Stimulated activated naive B cell treated with anti-CD40 and anti-IgM and Interleukin-4, amounts not matched to agents 10 μg/mL and 1 μg/mL and 100 μg/mL, for 72 hours (primary cell): ENCODE data around the gene LPXN.

Experiments used
- ATAC-seq, 2 donors: fragments of 150-1000 bp; cut with Tn5 transposase; replicated peaks; 2 replicates each; pipeline ENCODE4 v1.10.0; 2021; ENCODE audit warnings: moderate library complexity in 1 of 2
- DNase-seq: peaks from one replicate; pipeline ENCODE4 v3.0.0; 2021
- H3K27ac Mint-ChIP-seq: one replicate; pipeline ENCODE4 v1.8.0; 2022; ENCODE audit warnings: mild to moderate bottlenecking, mixed read lengths
- H3K27me3 Mint-ChIP-seq, 2 donors: one replicate each; pipeline ENCODE4 v1.8.0; 2022; ENCODE audit warnings: mixed read lengths in 2 of 2
- H3K36me3 Mint-ChIP-seq, 2 donors: one replicate each; pipeline ENCODE4 v1.8.0; 2022; ENCODE audit warnings: mixed read lengths in 2 of 2, mild to moderate bottlenecking in 1 of 2
- H3K4me1 Mint-ChIP-seq, 2 donors: one replicate each; pipeline ENCODE4 v1.8.0; 2022; ENCODE audit warnings: mixed read lengths in 2 of 2, mild to moderate bottlenecking in 1 of 2
- H3K4me3 Mint-ChIP-seq, 2 donors: one replicate each; pipeline ENCODE4 v1.8.0; 2022; ENCODE audit warnings: mild to moderate bottlenecking in 2 of 2, mixed read lengths in 2 of 2, moderate library complexity in 1 of 2
- H3K9me3 Mint-ChIP-seq, 2 donors: one replicate each; pipeline ENCODE4 v1.8.0; 2022; ENCODE audit warnings: mixed read lengths in 2 of 2, mild to moderate bottlenecking in 1 of 2

The LPXN gene

DNA sequence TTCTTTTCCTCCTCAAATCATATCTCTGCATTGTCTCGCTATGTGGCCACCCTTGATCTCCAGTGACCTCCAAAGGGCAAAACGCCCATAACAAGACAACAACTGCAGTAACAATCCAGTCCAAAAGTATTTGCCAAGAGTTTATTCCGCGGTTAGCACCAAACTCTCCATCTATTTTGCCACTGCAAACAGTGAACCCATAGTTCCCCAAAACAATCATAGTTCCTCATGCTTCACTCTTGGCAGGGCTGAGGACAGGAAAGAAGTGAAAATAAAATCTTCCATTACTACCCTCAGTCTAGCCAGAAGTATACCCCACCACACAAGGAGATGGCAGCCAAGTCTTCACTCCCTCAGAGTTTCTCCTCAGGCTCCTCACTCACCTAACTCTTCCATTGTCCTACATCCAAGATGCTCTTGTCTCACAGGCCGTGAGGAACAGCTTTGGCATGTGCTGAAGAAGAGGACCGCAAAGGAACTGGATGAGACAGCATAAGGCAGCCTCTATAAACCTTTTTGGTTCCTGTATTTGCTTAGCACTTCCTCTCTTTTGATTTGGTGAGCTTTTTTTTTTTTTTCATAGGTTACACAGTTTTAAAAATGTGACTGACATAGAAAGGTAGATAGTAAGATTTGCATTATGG is at the start of gene LPXN:
Gene LPXN (minus strand): TSS at position 480 of the 644 bp plus-strand sequence. CDS start 84 bp downstream, at position 396.
- DNase-seq: peak; percentile 75
- peak within 1 kb of the TSS; percentile 100 for H3K27ac Mint-ChIP-seq
- H3K27me3 Mint-ChIP-seq: no peaks in the 10 kb centered on the region
- peak; percentile 4 to 7 for ATAC-seq
- peak within 1 kb of the TSS; percentile 87 to 97 for H3K4me3 Mint-ChIP-seq
- peaks cover 44 to 51% of the 10 kb centered on the region in 2 donors for H3K36me3 Mint-ChIP-seq
- peaks cover 21 to 49% of the 10 kb centered on the region in 2 donors for H3K4me1 Mint-ChIP-seq
- no peaks in the 10 kb centered on the region for H3K9me3 Mint-ChIP-seq

DNA sequence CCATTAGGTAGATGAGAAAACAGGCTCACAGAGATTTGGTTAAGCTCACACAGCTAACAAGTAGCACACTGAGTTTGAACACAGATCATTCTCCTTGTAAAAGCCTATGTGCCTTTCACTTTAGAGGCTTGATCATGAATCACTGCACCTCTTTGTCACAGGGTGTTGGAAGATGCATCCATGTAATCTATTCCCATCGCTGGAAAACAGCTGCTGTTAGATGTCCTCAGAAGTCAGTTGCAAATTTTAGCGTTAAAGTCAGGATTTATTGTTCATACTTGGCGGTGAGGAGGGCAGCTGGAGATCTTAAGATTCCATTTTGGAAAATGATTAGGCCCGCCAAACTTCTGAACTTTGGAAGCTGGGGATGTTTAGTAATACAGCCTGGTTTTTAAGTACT is 49.4 kb upstream of the LPXN start:
- Mint-ChIP-seq H3K9me3 (no peaks in the 10 kb centered on the region), H3K27ac (no peak overlapping the region), H3K4me1 (peaks cover 25 to 40% of the 10 kb centered on the region in 2 donors), H3K36me3 (peaks cover 37 to 52% of the 10 kb centered on the region in 2 donors), H3K4me3 (no peak overlapping the region), H3K27me3 (no peaks in the 10 kb centered on the region)
- ATAC-seq (no peak), DNase-seq (no peak)

DNA sequence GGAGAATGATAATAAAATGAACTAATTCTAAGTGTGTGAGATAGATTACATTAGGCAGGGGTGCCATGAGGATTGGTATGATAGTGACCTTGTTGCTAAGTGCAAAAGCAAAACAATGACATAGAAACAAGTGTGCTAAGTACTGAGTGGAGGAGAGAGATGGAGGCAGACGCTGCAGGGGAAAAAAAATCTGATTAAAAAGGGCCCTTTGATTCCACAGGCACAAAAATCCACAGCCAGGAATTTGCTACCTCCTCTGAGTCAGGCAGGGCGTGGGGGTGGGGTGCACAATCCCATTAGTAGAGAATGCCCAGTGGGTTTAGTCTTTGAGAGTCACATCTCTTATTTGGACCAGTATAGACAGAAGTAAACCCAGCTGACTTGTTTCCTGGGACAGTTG is 46.7 kb upstream of the LPXN start, which contains the start of gene CNTF:
Gene CNTF (plus strand): TSS at position 322 of the 400 bp plus-strand sequence. CDS start 88 bp downstream, outside the sequence.
- peaks cover 55 to 73% of the 10 kb centered on the region in 2 donors for H3K36me3 Mint-ChIP-seq
- no peaks in the 10 kb centered on the region for H3K27me3 Mint-ChIP-seq
- no peaks in the 10 kb centered on the region for H3K9me3 Mint-ChIP-seq
- H3K4me1 Mint-ChIP-seq: peaks cover 19 to 44% of the 10 kb centered on the region in 2 donors
- no peak within 1 kb of the TSS for H3K4me3 Mint-ChIP-seq
- no peak for ATAC-seq
- peak within 1 kb of the TSS; percentile 26 for H3K27ac Mint-ChIP-seq
- no peak for DNase-seq

DNA sequence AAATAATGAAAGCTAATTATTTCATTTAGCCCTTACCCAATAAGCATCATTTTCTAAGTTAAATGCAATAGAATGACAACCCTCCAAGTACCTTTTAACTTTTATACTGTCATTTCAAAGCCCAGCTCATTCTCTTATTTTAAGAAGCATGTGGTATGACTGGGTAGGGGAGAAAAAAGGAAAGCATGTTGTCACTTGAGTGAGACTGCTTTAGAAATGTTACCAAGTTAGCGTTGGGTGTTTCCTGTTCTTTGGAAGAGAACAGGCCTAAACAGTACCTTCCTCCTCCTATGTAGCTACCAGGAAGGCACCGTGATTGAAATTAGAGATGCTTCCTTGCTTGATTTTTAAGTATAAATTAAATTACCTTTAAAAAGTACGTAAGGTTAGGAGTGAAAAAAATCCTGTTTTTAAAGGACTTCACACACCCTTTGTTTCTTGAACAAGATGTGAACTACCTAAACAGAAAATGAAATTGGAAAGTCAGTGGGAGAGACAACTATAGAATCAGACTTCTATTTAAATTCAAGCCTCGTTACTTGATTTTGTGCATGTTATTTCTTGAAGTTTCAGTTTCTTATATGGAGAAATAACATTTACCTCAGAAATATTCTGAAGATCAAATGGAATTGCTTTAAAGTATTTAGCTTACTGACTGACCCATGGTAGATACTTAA is 46.1 kb upstream of the LPXN start:
- ATAC-seq (no peak), DNase-seq (no peak)
- H3K9me3 Mint-ChIP-seq: no peaks in the 10 kb centered on the region
- H3K4me1 Mint-ChIP-seq: peaks cover 19 to 41% of the 10 kb centered on the region in 2 donors
- H3K27me3 Mint-ChIP-seq: no peaks in the 10 kb centered on the region
- H3K36me3 Mint-ChIP-seq: peaks cover 57 to 75% of the 10 kb centered on the region in 2 donors
- H3K27ac Mint-ChIP-seq: no peak overlapping the region
- no peak overlapping the region for H3K4me3 Mint-ChIP-seq

DNA sequence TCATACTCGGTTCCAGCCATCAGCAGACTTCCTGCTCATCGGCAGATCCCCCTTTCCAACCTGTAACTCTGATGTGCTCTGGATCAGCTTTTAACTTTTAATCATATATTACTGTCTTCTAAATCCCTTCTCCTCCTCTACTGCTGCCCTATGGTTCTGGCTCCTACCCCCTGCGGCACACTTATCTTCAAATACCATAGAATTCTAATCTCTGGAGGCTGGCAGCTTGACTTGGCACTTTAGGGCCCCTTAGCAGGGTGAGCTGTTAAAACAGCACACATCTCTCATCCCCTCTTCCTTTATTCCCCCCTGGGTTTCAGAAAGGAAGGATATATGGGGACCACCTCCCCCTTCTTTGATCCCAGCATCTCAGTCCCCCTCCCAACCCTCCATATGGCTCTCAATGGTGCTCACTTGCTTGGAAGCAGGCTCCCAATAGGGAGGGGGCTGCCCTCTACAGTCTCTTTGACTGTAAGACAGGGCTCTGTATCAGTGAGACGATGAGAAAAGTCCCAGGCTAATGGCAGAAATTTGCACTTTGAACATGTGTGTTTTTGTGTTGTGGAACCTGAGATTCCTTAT is 42.4 kb upstream of the LPXN start:
- H3K36me3 Mint-ChIP-seq: peaks cover 60 to 64% of the 10 kb centered on the region in 2 donors
- H3K4me3 Mint-ChIP-seq: peak overlapping the region in 1 of 2 donors; percentile 21
- peak overlapping the region; percentile 20 for H3K27ac Mint-ChIP-seq
- no peak for DNase-seq
- H3K27me3 Mint-ChIP-seq: no peaks in the 10 kb centered on the region
- peaks cover 11 to 35% of the 10 kb centered on the region in 2 donors for H3K4me1 Mint-ChIP-seq
- peak; percentile 68 to 77 for ATAC-seq
- H3K9me3 Mint-ChIP-seq: no peaks in the 10 kb centered on the region

DNA sequence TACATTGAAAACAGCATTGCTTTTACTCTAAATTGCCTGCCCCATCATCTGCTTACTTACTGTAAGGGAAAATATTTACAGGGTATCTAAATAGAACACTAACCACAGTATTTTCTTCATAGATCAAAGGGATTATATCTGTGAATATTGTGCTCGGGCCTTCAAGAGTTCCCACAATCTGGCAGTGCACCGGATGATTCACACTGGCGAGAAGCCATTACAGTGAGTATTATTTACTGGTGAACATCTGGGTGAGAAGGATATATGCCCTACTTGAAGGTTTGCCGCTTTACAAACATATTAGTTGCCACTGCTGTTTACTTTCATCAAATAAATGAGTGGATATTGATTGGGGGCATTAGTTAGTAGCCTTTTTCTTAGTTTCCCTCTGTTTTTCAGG is 40.9 kb upstream of the LPXN start:
- ATAC-seq (no peak), DNase-seq (no peak)
- Mint-ChIP-seq H3K36me3 (peaks cover 55 to 62% of the 10 kb centered on the region in 2 donors), H3K27ac (peak overlapping the region; percentile 57), H3K4me3 (no peak overlapping the region), H3K9me3 (no peaks in the 10 kb centered on the region), H3K4me1 (peaks cover 11 to 36% of the 10 kb centered on the region in 2 donors), H3K27me3 (no peaks in the 10 kb centered on the region)

DNA sequence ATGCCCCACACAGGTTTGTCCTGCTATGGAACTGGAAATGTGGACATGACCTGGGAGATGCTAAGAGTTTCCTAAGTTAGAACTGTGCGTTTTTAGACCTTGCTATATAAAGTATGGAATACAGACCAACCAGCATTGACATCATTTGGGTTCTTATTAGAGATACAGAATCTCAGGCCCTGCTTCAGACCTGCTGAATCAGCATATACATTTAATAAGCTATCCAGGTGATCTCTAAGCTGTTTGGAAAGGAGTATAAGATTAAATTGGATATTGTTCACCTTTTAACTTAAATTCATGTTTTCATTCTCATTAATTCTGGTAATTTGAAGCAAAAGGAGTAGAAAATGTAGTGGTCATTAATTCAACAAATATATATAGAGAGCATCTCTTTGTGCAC is 39.9 kb upstream of the LPXN start:
- Mint-ChIP-seq H3K9me3 (no peaks in the 10 kb centered on the region), H3K27me3 (no peaks in the 10 kb centered on the region), H3K27ac (peak overlapping the region; percentile 89), H3K36me3 (peaks cover 63 to 70% of the 10 kb centered on the region in 2 donors), H3K4me3 (no peak overlapping the region), H3K4me1 (peaks cover 14 to 45% of the 10 kb centered on the region in 2 donors)
- no peak for DNase-seq
- ATAC-seq: no peak

DNA sequence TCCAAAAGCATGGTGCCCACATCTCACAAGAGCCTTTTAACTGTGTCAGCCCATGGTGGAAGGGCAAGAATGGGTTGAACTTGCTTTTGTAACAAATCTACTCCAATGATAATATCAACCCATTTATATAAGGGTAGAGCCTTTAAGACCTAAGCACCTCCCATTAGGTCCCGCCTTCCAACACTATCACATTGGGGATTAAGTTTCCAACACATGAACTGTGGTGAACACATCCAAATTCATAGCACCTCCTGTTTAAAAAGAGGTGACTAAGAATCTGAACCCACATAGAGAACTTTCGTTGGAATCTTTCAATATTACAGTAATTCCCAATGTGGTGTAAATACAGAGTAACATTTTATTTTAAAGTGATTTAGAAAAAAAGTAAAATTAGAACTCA is 37.6 kb upstream of the LPXN start:
- DNase-seq: no peak
- Mint-ChIP-seq H3K4me3 (no peak overlapping the region), H3K36me3 (peaks cover 60 to 62% of the 10 kb centered on the region in 2 donors), H3K27ac (no peak overlapping the region), H3K4me1 (peaks cover 19 to 50% of the 10 kb centered on the region in 2 donors), H3K9me3 (no peaks in the 10 kb centered on the region), H3K27me3 (no peaks in the 10 kb centered on the region)
- no peak for ATAC-seq

DNA sequence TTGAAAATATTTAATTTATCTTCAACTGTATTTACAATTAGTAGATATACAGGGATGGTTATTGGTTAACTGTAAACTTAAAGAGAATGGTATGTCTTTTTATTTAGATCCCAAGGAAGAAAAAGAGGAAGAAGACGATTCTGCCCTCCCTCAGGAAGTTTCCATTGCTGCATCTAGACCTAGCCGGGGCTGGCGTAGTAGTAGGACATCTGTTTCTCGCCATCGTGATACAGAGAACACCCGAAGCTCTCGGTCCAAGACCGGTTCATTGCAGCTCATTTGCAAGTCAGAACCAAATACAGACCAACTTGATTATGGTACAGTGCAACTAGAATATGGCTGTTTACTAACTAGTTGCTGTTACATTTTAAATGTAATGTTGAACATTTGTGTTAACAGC is 34.1 kb upstream of the LPXN start:
- Mint-ChIP-seq H3K9me3 (peaks cover 0 to 5% of the 10 kb centered on the region in 2 donors), H3K27ac (peak overlapping the region; percentile 59), H3K27me3 (no peaks in the 10 kb centered on the region), H3K36me3 (peaks cover 61 to 63% of the 10 kb centered on the region in 2 donors), H3K4me3 (peak overlapping the region; percentile 44 to 59), H3K4me1 (peaks cover 28 to 62% of the 10 kb centered on the region in 2 donors)
- DNase-seq: no peak
- ATAC-seq: peak; percentile 53 to 59

DNA sequence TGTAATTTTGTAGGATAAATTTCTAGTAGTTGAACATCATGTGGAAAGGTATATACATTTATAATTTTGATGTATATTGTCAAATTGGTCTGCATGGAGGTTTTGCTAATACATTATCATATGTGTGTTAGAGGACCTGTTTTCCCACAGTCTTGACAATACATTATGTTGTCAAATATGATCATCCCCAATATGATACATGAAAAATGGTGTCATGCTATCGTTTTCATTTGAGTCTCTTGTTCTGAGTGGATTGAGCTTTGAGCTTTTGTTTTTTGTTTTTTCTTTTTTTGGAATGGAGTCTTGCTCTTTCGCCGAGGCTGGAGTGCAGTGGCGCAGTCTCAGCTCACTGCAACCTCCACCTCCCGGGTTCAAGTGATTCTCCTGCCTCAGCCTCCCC is 32.7 kb upstream of the LPXN start:
- DNase-seq (no peak), ATAC-seq (no peak)
- peaks cover 0 to 5% of the 10 kb centered on the region in 2 donors for H3K9me3 Mint-ChIP-seq
- H3K4me1 Mint-ChIP-seq: peaks cover 36 to 68% of the 10 kb centered on the region in 2 donors
- H3K36me3 Mint-ChIP-seq: peaks cover 63 to 68% of the 10 kb centered on the region in 2 donors
- no peak overlapping the region for H3K4me3 Mint-ChIP-seq
- H3K27me3 Mint-ChIP-seq: no peaks in the 10 kb centered on the region
- peak overlapping the region; percentile 42 for H3K27ac Mint-ChIP-seq

DNA sequence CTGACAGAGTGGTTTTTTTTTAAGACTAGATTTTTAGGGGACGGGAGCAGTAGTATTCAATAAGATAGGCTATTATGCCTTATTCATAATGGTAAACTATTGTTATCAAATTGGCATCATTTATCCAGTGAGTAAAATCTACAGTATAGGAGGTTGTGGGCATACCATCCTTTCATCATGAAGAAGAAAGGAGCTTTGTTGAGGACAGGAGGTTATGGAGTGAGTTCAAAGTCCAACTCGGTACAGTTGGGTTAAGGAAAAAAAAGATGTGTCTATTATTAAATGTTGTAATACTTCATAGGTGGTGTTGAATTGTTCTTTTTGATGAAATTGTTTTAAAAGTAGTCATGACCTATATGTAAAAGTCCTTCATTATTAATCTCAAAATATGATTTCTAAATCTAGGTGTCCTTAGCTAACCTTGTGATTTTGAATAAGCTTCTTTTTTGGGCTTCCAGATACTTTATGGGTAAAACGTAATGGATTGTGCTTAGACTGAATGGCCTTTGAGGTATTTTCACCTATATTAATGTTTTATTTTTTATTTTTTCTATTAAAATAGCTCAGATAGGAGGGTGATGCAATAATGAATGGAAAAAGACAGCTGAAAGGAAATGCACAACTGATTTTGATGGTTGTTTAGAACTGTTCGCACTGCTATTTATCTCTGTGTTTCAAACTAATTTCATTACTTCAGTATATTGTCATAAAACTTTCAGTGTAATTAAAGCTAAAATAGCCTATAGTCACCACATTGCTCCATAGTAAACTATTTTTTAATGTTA is 31.5 kb upstream of the LPXN start:
- no peak for ATAC-seq
- H3K4me3 Mint-ChIP-seq: peak overlapping the region; percentile 10 to 83
- H3K27ac Mint-ChIP-seq: peak overlapping the region; percentile 91
- peaks cover 0 to 5% of the 10 kb centered on the region in 2 donors for H3K9me3 Mint-ChIP-seq
- DNase-seq: no peak
- H3K27me3 Mint-ChIP-seq: no peaks in the 10 kb centered on the region
- peaks cover 69 to 74% of the 10 kb centered on the region in 2 donors for H3K36me3 Mint-ChIP-seq
- H3K4me1 Mint-ChIP-seq: peaks cover 44 to 80% of the 10 kb centered on the region in 2 donors

DNA sequence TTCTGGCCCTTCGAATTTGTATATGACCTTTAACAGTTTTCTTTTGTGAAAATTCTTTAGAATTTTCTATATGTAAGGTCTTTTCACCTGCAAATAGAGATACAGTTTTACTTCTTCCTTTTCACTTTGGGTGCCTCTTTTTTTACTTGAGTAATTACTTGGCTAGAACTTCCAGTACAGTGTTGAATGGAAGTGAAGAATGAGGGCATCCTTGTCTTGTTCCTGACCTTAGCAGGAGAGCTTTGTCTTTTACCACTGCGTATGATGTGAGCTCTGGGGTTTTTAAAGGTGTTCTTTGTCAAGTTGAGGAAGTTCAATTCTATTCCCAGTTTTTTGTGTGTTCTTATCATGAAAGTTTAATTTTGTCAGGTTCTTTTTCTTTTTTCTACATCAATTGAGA is 24.9 kb upstream of the LPXN start:
- H3K36me3 Mint-ChIP-seq: peaks cover 63 to 78% of the 10 kb centered on the region in 2 donors

DNA sequence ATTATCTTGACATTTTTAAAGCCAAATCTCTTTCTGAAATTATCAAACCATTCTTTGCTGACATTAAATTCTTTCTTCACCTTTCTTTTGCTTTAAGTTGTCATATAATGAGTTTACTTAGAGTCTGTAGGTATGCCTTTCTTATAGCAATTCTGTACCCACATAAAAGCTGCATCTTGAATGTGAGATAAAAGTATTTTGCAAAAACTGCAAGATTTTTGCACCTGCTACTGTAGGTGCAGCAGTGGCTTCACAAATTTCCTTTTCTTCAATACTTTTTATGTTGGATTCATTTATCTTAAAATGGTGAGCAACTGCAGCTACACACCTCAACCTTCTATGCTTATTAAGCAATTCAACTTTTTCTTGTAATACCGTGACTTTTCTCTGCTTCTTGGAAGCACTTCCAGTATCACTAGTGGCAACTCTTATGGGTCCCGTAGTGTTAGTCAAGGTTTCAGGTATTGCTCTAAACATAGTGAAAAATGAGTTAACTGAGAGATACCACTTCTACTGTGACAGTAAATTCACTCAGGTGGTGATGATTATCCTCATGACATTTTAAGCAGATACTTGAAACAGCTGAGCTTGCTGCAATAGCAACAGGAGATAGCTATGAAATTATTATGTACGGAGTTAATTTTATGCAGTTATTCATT is 22.0 kb upstream of the LPXN start:
- peak; percentile 15 to 31 for ATAC-seq
- peaks cover 43 to 88% of the 10 kb centered on the region in 2 donors for H3K4me1 Mint-ChIP-seq
- no peaks in the 10 kb centered on the region for H3K27me3 Mint-ChIP-seq
- H3K27ac Mint-ChIP-seq: peak overlapping the region; percentile 11
- peak overlapping the region in 1 of 2 donors; percentile 30 for H3K4me3 Mint-ChIP-seq
- no peaks in the 10 kb centered on the region for H3K9me3 Mint-ChIP-seq
- H3K36me3 Mint-ChIP-seq: peaks cover 52 to 62% of the 10 kb centered on the region in 2 donors
- no peak for DNase-seq

More for the DNA sequence above, 24.9 kb upstream of the LPXN start:
- DNase-seq: no peak
- ATAC-seq: peak; percentile 86 to 88
- Mint-ChIP-seq H3K9me3 (peaks cover 0 to 1% of the 10 kb centered on the region in 2 donors), H3K4me1 (peaks cover 59 to 93% of the 10 kb centered on the region in 2 donors), H3K4me3 (peak overlapping the region; percentile 75 to 86), H3K27me3 (no peaks in the 10 kb centered on the region), H3K27ac (peak overlapping the region; percentile 86)
